H9 (cell line): ENCODE data around the gene CROCC2. TPM values are rescaled to one million over a fixed set of nuclear protein-coding genes. Genes with fewer than 3 reads are reported as not detected.

Experiments used
- DNase-seq: peaks from one replicate; pipeline ENCODE4 v3.0.0-alpha.2; 2017
- H2AFZ ChIP-seq: one replicate; pipeline ENCODE4 v1.6.1; 2013; ENCODE audit warnings: mild to moderate bottlenecking, low read length, control low read depth, moderate library complexity
- H2AK5ac ChIP-seq: 2 replicates; pipeline ENCODE4 v1.6.1; 2013; ENCODE audit warnings: low read length, control low read depth, mixed read lengths; ENCODE audit not compliant: insufficient read length
- H2BK120ac ChIP-seq: one replicate; pipeline ENCODE4 v1.6.1; 2013; ENCODE audit warnings: low read depth, mild to moderate bottlenecking, low read length, control low read depth, inconsistent platforms; ENCODE audit not compliant: poor library complexity, severe bottlenecking
- H2BK12ac ChIP-seq: 2 replicates; pipeline ENCODE4 v1.6.1; 2013; ENCODE audit warnings: low read length, control low read depth, mixed read lengths, low read depth; ENCODE audit not compliant: insufficient read length
- H2BK15ac ChIP-seq: 2 replicates; pipeline ENCODE4 v1.6.1; 2013; ENCODE audit warnings: low read depth, low read length, control low read depth
- H2BK20ac ChIP-seq: one replicate; pipeline ENCODE4 v1.6.1; 2013; ENCODE audit warnings: low read depth, mild to moderate bottlenecking, low read length, control low read depth, inconsistent platforms; ENCODE audit not compliant: poor library complexity, severe bottlenecking
- H2BK5ac ChIP-seq: 2 replicates; pipeline ENCODE4 v1.6.1; 2013; ENCODE audit warnings: low read length, control low read depth, mixed read lengths; ENCODE audit not compliant: insufficient read length
- H3K14ac ChIP-seq: 2 replicates; pipeline ENCODE4 v1.6.1; 2013; ENCODE audit warnings: low read length, control low read depth; ENCODE audit not compliant: insufficient read depth
- H3K18ac ChIP-seq: 2 replicates; pipeline ENCODE4 v1.6.1; 2013; ENCODE audit warnings: low read depth, mild to moderate bottlenecking, mixed read lengths, low read length, control low read depth; ENCODE audit not compliant: insufficient read length
- H3K23ac ChIP-seq: 2 replicates; pipeline ENCODE4 v1.6.1; 2013; ENCODE audit warnings: low read length, control low read depth, mixed read lengths, low read depth; ENCODE audit not compliant: insufficient read length
- H3K23me2 ChIP-seq: 2 replicates; pipeline ENCODE4 v1.6.1; 2013; ENCODE audit warnings: low read depth, mild to moderate bottlenecking, mixed read lengths, low read length, control low read depth; ENCODE audit not compliant: insufficient read length, poor library complexity, severe bottlenecking
- H3K27ac ChIP-seq: 2 replicates; pipeline ENCODE4 v1.5.1; 2013; ENCODE audit warnings: low read length, control low read depth, mixed read lengths, low read depth; ENCODE audit not compliant: insufficient read length
- H3K27me3 ChIP-seq: 2 replicates; pipeline ENCODE4 v1.6.1; 2013; ENCODE audit warnings: low read length, control low read depth, inconsistent platforms; ENCODE audit not compliant: insufficient read depth
- H3K4ac ChIP-seq: 2 replicates; pipeline ENCODE4 v1.6.1; 2013; ENCODE audit warnings: low read depth, mild to moderate bottlenecking, control low read depth, inconsistent platforms, low read length, moderate library complexity
- H3K4me1 ChIP-seq: 2 replicates; pipeline ENCODE4 v1.6.1; 2013; ENCODE audit warnings: low read length, control low read depth, inconsistent platforms; ENCODE audit not compliant: insufficient read depth
- H3K4me2 ChIP-seq: 2 replicates; pipeline ENCODE4 v1.6.1; 2013; ENCODE audit warnings: low read length, control low read depth, mixed read lengths; ENCODE audit not compliant: insufficient read length, insufficient read depth
- H3K56ac ChIP-seq: 2 replicates; pipeline ENCODE4 v1.6.1; 2013; ENCODE audit warnings: low read depth, mild to moderate bottlenecking, mixed read lengths, low read length, control low read depth; ENCODE audit not compliant: insufficient read length
- H3K79me1 ChIP-seq: 2 replicates; pipeline ENCODE4 v1.6.1; 2013; ENCODE audit warnings: low read depth, mild to moderate bottlenecking, moderate library complexity, low read length, control low read depth, inconsistent platforms; ENCODE audit not compliant: insufficient read depth, poor library complexity, severe bottlenecking
- H3K79me2 ChIP-seq: 2 replicates; pipeline ENCODE4 v1.6.1; 2013; ENCODE audit warnings: low read length, control low read depth, inconsistent platforms; ENCODE audit not compliant: insufficient read depth
- H3K9ac ChIP-seq: 2 replicates; pipeline ENCODE4 v1.6.1; 2013; ENCODE audit warnings: low read length, control low read depth, mixed read lengths; ENCODE audit not compliant: insufficient read length; ENCODE audit errors: extremely low read depth
- H3K9me3 ChIP-seq: one replicate; pipeline ENCODE4 v1.6.1; 2013; ENCODE audit warnings: low read depth, low read length, inconsistent platforms; ENCODE audit not compliant: control insufficient read depth
- H3T11ph ChIP-seq: one replicate; pipeline ENCODE4 v1.6.1; 2013; ENCODE audit warnings: mild to moderate bottlenecking, low read length, control low read depth, inconsistent platforms
- H4K20me1 ChIP-seq: one replicate; pipeline ENCODE4 v1.6.1; 2013; ENCODE audit not compliant: control insufficient read depth, insufficient read length, insufficient read depth
- H4K5ac ChIP-seq: 2 replicates; pipeline ENCODE4 v1.6.1; 2013; ENCODE audit warnings: low read depth, mild to moderate bottlenecking, mixed read lengths, low read length, control low read depth; ENCODE audit not compliant: insufficient read length
- H4K8ac ChIP-seq: replicated peaks from 2 replicates; pipeline ENCODE4 v1.6.1; 2013; ENCODE audit warnings: low read length, control low read depth, mixed read lengths, low read depth; ENCODE audit not compliant: insufficient read length
- H4K91ac ChIP-seq: 2 replicates; pipeline ENCODE4 v1.6.1; 2013; ENCODE audit warnings: low read depth, mild to moderate bottlenecking, moderate library complexity, mixed read lengths, low read length, control low read depth; ENCODE audit not compliant: insufficient read length
- H3K27ac Mint-ChIP-seq, 3 experiments: 2 replicates in 2 of 3; 3 replicates in 1 of 3; pipeline ENCODE4 v1.8.0; 2020 to 2021; ENCODE audit warnings: mixed read lengths in 3 of 3, mild to moderate bottlenecking in 1 of 3, moderate library complexity in 1 of 3
- H3K27me3 Mint-ChIP-seq: 2 replicates; pipeline ENCODE4 v1.8.0; 2021; ENCODE audit warnings: low read depth, mild to moderate bottlenecking, moderate library complexity, mixed read lengths
- H3K36me3 Mint-ChIP-seq, 3 experiments: 2 replicates in 2 of 3; 3 replicates in 1 of 3; pipeline ENCODE4 v1.8.0; 2020 to 2021; ENCODE audit warnings: low read depth in 3 of 3, mixed read lengths in 3 of 3; ENCODE audit not compliant: insufficient read depth in 1 of 3
- H3K4me1 Mint-ChIP-seq, 2 experiments: 2 replicates each; pipeline ENCODE4 v1.8.0; 2020; ENCODE audit warnings: mixed read lengths in 2 of 2
- H3K4me3 Mint-ChIP-seq, 2 experiments: 2 replicates in 1 of 2; 3 replicates in 1 of 2; pipeline ENCODE4 v1.8.0; 2020 to 2021; ENCODE audit warnings: mild to moderate bottlenecking in 2 of 2, mixed read lengths in 2 of 2, moderate library complexity in 1 of 2
- H3K9me3 Mint-ChIP-seq, 2 experiments: 2 replicates in 1 of 2; 3 replicates in 1 of 2; pipeline ENCODE4 v1.8.0; 2020; ENCODE audit warnings: mild to moderate bottlenecking in 2 of 2, mixed read lengths in 2 of 2, moderate library complexity in 1 of 2
- CTCF ChIP-seq: fragments of 200-600 bp; sonication (generic); conservative IDR thresholded peaks from 3 replicates; pipeline ENCODE4 v1.8.0; 2021; ENCODE audit warnings: antibody characterized with exemption, mild to moderate bottlenecking
- WGBS: extraction: QIAGEN DNeasy Blood & Tissue Kit; methylation state at CpG from one replicate; pipeline ENCODE4 v1.1.7; 2013; ENCODE audit warnings: missing lambda C conversion rate, low lambda C conversion rate, mixed read lengths; ENCODE audit not compliant: insufficient read length; ENCODE audit errors: extremely low coverage; 5-methylcytosine and 5-hydroxymethylcytosine counted together
- total RNA-seq: library from RNA; stranded (reverse); gene quantifications from 2 replicates; pipeline ENCODE4 v1.2.1, GENCODE V29; 2021

The CROCC2 gene
- total RNA-seq, 1 experiment from 2014 or later: not detected

DNA sequence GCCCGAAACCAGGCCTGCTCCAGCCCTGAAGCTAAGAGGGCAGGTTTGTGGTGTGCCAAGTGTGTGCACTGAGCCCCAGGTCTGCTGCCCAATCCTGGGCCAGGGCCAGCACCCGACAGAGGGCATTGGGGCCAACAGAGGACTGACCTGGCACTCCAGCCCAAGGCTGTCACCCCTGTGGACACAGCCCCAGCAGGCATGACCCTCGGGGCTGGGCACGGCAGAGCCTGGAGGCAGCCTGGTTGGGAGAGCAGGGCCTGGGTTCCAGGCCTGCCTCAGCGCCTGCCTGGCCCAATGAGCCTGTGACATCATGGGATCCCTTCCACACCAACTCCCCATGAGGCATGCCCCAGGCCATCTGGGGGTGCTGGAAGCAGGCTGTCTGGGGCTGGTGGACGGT is 81.5 kb downstream of the CROCC2 start:
- Histone ChIP-seq H4K5ac (no peak overlapping the region), H3K23me2 (no peaks in the 10 kb centered on the region), H2AK5ac (no peak overlapping the region), H3K4me1 (no peaks in the 10 kb centered on the region), H4K91ac (no peak overlapping the region), H3K27ac (no peak overlapping the region), H2AFZ (no peak overlapping the region), H3K9me3 (no peaks in the 10 kb centered on the region), H3K79me2 (no peaks in the 10 kb centered on the region), H3K18ac (no peak overlapping the region), H3K9ac (no peak overlapping the region), H3K4ac (no peak overlapping the region), H4K20me1 (no peaks in the 10 kb centered on the region), H2BK15ac (no peak overlapping the region), H3K23ac (no peak overlapping the region), H3K4me2 (no peak overlapping the region), H3T11ph (no peak overlapping the region), H3K79me1 (no peaks in the 10 kb centered on the region), H2BK12ac (no peak overlapping the region), H2BK120ac (no peak overlapping the region), H3K14ac (no peak overlapping the region), H3K27me3 (no peaks in the 10 kb centered on the region), H2BK5ac (no peak overlapping the region), H3K56ac (no peak overlapping the region), H2BK20ac (no peak overlapping the region), H4K8ac (no peak overlapping the region)
- TF ChIP-seq CTCF: no peak
- Mint-ChIP-seq H3K9me3 (no peaks in the 10 kb centered on the region; a peak in 1 of 5 replicates), H3K27ac (no peak overlapping the region; a peak in 1 of 7 replicates), H3K4me3 (no peak overlapping the region), H3K36me3 (no peaks in the 10 kb centered on the region), H3K27me3 (peaks cover 10% of the 10 kb centered on the region), H3K4me1 (peaks cover 2 to 4% of the 10 kb centered on the region in 2 experiments; a peak in 1 of 4 replicates)
- DNase-seq: no peak
- WGBS: no CpG with 5 or more reads among the region's 6 CpGs
